ENCODE data around the gene KIFC3.

Gene KIFC3

DNA sequence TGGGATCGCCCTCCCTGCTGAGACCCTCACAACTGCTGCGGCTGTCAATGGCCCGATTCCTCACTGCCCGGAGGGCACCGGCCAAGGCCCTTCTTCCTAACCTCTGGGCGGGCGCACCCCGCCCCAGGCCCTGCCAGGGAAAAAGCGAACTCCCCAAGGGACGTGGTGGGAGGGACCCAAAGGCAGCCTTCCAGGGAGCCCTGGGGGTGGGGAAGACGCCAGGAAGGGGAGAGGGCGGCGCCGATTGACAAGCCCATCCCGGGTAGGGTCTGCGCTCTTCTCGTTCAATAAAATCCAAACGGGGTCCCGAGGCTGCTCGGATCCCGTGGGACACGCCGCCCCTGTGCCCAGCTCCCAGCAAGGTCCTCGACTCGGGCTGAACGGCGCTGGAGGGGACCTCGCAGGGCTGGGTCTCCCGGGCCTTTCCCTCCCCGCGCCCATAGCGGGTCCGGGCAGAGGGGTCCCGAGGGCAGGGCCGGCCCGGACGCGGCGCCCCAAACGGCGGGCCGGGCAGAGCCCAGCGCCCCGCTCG, 416 bp downstream of the KIFC3 start:
- Mint-ChIP-seq H3K9me3 (no peaks in the 10 kb centered on the region), H3K36me3 (ENCODE audit: low read depth) (no peaks in the 10 kb centered on the region), H3K4me3 (peak overlapping the region; percentile 78), H3K27me3 (ENCODE audit: low read depth, poor library complexity) (peaks cover 41% of the 10 kb centered on the region), H3K27ac (no peak overlapping the region), H3K4me1 (peaks cover 65% of the 10 kb centered on the region)
- DNase-seq = peak; percentile 46
- TF ChIP-seq, protein P1, sequence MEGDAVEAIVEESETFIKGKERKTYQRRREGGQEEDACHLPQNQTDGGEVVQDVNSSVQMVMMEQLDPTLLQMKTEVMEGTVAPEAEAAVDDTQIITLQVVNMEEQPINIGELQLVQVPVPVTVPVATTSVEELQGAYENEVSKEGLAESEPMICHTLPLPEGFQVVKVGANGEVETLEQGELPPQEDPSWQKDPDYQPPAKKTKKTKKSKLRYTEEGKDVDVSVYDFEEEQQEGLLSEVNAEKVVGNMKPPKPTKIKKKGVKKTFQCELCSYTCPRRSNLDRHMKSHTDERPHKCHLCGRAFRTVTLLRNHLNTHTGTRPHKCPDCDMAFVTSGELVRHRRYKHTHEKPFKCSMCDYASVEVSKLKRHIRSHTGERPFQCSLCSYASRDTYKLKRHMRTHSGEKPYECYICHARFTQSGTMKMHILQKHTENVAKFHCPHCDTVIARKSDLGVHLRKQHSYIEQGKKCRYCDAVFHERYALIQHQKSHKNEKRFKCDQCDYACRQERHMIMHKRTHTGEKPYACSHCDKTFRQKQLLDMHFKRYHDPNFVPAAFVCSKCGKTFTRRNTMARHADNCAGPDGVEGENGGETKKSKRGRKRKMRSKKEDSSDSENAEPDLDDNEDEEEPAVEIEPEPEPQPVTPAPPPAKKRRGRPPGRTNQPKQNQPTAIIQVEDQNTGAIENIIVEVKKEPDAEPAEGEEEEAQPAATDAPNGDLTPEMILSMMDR (IDR thresholded peaks at IDR 0.05) = no peak

DNA sequence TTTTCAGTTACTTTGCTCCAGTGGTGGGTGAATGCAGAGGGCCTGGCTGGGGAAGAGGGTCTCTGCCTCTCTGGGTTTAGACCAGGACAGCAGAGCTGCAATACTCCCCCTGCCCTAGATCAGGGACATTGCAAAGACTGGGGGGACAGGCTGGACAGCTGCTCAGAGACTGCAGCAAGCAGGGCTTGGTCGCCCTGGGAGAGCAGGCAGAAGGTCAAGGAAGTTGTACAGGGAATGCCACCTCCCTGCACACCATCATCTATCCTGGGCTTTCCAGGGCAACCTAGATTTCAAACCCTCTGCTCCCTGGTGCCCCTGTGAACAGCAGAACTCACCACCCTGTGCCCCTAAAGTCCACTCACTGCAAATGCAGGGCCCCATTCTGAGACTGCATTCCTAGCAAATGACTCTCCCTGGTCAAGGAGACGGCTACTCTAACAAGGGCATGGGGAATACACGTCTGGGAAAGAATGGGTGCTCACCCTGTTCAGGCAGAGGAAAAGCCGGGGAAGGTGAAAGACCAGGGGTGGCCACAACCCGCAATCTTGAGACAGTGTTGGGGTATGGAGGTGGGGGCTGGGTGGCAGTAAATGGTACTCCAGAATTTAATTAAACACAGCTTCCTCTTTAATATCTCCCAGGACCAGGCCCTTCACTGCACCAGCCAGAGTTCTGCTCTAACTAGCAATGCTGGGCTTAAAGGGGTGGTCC, 1.0 kb downstream of the KIFC3 start:
- Mint-ChIP-seq H3K36me3 (ENCODE audit: low read depth) (no peaks in the 10 kb centered on the region), H3K9me3 (no peaks in the 10 kb centered on the region), H3K27ac (no peak overlapping the region), H3K4me1 (peaks cover 68% of the 10 kb centered on the region), H3K4me3 (peak overlapping the region; percentile 78), H3K27me3 (ENCODE audit: low read depth, poor library complexity) (peaks cover 42% of the 10 kb centered on the region)
- TF ChIP-seq, protein P1 (IDR thresholded peaks at IDR 0.05) = no peak
- DNase-seq = no peak

DNA sequence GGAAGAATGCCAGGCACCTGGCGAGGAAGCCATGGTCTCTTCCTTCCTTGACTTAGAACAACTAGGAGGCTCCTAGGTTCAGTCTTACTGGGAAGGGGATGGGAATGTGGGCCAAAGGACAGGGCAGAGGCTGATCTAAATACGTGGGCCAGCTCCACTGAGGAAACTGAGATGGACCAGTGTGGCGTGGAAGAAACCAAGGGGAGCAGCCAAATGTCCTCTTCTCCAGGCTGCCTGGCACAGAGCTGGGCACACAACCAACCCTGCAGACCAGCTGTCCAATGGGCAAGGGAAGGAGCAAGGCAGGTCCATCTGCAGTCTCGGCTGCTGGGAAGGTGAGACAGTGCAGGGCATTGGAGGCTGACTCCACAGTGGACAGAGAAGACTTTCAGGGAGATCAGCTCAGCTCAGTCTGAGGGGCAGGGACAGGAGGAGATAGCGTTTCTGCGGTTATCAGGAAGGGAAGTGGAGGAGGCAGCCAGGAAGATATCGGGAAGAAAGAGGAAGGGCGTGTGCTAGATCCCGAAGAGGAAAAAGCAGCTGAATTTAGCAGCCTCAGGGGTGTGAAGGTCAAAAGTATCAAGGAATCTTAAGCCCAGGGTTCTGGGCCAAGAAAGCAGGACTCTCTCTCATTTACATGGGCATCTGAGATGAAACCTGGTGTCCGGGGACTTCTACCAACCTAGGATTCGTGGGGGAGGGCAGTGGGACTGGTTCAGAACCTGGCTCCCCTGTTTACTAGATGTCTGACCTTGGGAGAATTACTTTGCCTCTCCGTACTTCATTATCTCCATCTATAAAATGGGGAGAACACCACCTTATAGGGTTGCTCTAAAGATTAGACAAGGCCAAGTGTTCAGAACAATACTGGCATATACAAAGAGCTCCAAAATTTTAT, 1.8 kb downstream of the KIFC3 start:
- DNase-seq = no peak
- peak overlapping the region; percentile 78 for H3K4me3 Mint-ChIP-seq
- TF ChIP-seq, protein P1 (IDR thresholded peaks at IDR 0.05) = no peak

DNA sequence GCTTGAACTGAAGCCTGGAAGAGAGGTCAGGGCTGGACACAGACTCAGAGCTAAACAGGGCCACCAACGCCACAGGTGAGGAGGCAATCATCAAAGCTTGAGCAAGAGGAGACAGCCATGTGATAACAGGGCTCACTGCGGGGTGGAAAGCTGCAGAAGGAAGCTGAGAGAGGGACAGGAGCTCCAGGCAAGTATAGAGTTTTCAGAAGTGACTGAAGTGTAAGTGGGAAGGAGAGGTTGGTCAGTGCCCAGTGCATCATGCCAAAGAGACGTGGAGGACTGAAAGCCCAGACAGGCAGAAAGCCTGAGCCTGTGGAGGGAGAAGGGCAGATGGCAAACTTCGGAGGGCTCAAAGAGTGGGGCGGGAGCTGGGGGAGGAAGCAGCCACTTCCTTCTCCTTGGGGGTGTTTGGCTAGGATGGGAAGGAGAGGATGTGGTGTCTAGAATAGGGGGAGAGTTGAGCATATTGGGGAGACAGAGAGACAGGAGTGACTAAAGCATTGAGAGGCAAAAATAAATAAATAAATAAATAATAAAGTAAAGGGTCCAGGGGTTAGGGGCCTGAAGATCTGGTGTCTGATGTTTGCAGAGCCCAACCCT, 2.6 kb downstream of the KIFC3 start:
- Mint-ChIP-seq H3K27me3 (ENCODE audit: low read depth, poor library complexity) (peaks cover 43% of the 10 kb centered on the region), H3K36me3 (ENCODE audit: low read depth) (no peaks in the 10 kb centered on the region), H3K9me3 (no peaks in the 10 kb centered on the region), H3K27ac (no peak overlapping the region), H3K4me3 (no peak overlapping the region), H3K4me1 (peaks cover 68% of the 10 kb centered on the region)
- TF ChIP-seq, protein P1 (IDR thresholded peaks at IDR 0.05) = no peak
- DNase-seq = no peak

More for the DNA sequence above, 1.8 kb downstream of the KIFC3 start:
- H3K27ac Mint-ChIP-seq = no peak overlapping the region
- H3K27me3 Mint-ChIP-seq (ENCODE audit: low read depth, poor library complexity) = peaks cover 43% of the 10 kb centered on the region
- H3K36me3 Mint-ChIP-seq (ENCODE audit: low read depth) = no peaks in the 10 kb centered on the region
- H3K4me1 Mint-ChIP-seq = peaks cover 68% of the 10 kb centered on the region
- no peaks in the 10 kb centered on the region for H3K9me3 Mint-ChIP-seq

DNA sequence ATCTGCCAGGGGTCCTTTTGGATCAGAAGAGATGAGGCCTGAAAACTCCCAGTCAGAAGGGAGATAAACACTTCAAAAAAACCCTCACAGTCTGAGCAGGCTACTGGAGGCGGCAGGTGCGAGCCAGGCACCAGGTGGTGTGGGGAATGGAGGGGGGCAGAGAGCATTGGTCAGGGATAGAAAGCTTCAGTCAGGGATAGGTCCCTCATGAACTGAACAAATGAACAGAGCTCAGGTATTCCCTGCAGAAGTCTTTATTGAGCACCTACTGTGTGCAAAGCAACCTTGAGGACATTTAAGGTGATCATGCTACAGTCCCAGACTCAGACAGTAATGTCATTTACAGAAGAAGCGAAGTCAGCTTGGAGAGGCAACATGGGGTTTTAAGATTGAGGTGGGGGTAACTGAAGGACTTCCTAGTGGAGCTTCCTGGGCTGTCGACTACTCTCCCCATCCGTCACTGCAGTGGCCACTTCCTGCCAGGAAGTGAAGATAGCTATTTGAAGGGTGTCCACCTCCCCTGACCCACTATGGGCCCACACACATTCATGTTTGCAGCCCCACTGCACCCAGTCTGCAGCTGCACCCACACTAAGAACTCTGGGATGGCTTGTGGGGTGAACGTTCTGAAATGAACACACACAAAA, 3.2 kb downstream of the KIFC3 start:
- no peak overlapping the region for H3K4me3 Mint-ChIP-seq
- DNase-seq = no peak
- H3K27me3 Mint-ChIP-seq (ENCODE audit: low read depth, poor library complexity) = peaks cover 43% of the 10 kb centered on the region
- no peak overlapping the region for H3K27ac Mint-ChIP-seq
- H3K36me3 Mint-ChIP-seq (ENCODE audit: low read depth) = no peaks in the 10 kb centered on the region
- TF ChIP-seq, protein P1 (IDR thresholded peaks at IDR 0.05) = no peak
- H3K9me3 Mint-ChIP-seq = no peaks in the 10 kb centered on the region
- H3K4me1 Mint-ChIP-seq = peaks cover 65% of the 10 kb centered on the region
